ENCODE measurements around the gene TTC33.
A peak's percentile ranks its signal among the peaks of the same experiment; 100 is the strongest.

The TTC33 gene

GRCh38 chr5:40503439-40503838 is 252.3 kb downstream of the TTC33 start:
- peak; percentile 36 to 38 for ATAC-seq

- ATAC-seq: no peak
Measured at GRCh38 chr5:40502736-40503135, 253.0 kb downstream of the TTC33 start.

GRCh38 chr5:40501711-40502444 is 253.9 kb downstream of the TTC33 start:
- ATAC-seq: no peak

GRCh38 chr5:40499518-40500273 is 256.1 kb downstream of the TTC33 start:
- no peak for ATAC-seq

- ATAC-seq: peak in 1 of 2 donors; percentile 18
Measured at GRCh38 chr5:40499007-40499406, 256.8 kb downstream of the TTC33 start.

GRCh38 chr5:40497573-40497972 is 258.2 kb downstream of the TTC33 start:
- peak; percentile 38 to 55 for ATAC-seq

GRCh38 chr5:40495237-40495635 is 260.5 kb downstream of the TTC33 start:
- no peak for ATAC-seq

GRCh38 chr5:40494631-40495236 is 261.0 kb downstream of the TTC33 start:
- no peak for ATAC-seq

GRCh38 chr5:40492056-40492455 is 263.7 kb downstream of the TTC33 start:
- ATAC-seq: no peak

- ATAC-seq: no peak
Measured at GRCh38 chr5:40491644-40492043, 264.1 kb downstream of the TTC33 start.

GRCh38 chr5:40490464-40491111 is 265.2 kb downstream of the TTC33 start:
- peak; percentile 36 to 52 for ATAC-seq

- no peak for ATAC-seq
Measured at GRCh38 chr5:40489421-40489820, 266.3 kb downstream of the TTC33 start.

- ATAC-seq: peak; percentile 84 to 85
Measured at GRCh38 chr5:40486437-40487275, 269.1 kb downstream of the TTC33 start.

- no peak for ATAC-seq
Measured at GRCh38 chr5:40485021-40485998, 270.5 kb downstream of the TTC33 start.

- no peak for ATAC-seq
Measured at GRCh38 chr5:40484495-40484894, 271.3 kb downstream of the TTC33 start.

GRCh38 chr5:40483316-40483715 is 272.4 kb downstream of the TTC33 start:
- no peak for ATAC-seq

GRCh38 chr5:40481241-40481640 is 274.5 kb downstream of the TTC33 start:
- ATAC-seq: no peak

GRCh38 chr5:40480392-40480791 is 275.4 kb downstream of the TTC33 start:
- peak; percentile 74 to 77 for ATAC-seq

GRCh38 chr5:40479939-40480338 is 275.8 kb downstream of the TTC33 start:
- ATAC-seq: peak; percentile 60 to 67

GRCh38 chr5:40478766-40479165 is 277.0 kb downstream of the TTC33 start:
- ATAC-seq: no peak

All from activated CD4-positive, CD25-positive, alpha-beta regulatory T cell treated with anti-CD3 and anti-CD28 coated beads, Interleukin-2, amount 50 U/mL, for 24 hours (primary cell).